NK-92 (cell line): ENCODE data around the gene STMP1.

ENCODE experiments used
- DNase-seq: peaks from one replicate; lab custom pipeline; 2025; ENCODE audit not compliant: unreplicated experiment; lab: John Stamatoyannopoulos, UW

Gene STMP1

GRCh38 chr7:135718794-135719437 is 56.6 kb downstream of the STMP1 start:
- no peak for DNase-seq

GRCh38 chr7:135719688-135720087 is 57.4 kb downstream of the STMP1 start:
- DNase-seq: no peak

- no peak for DNase-seq
Measured at GRCh38 chr7:135721198-135721820, 59.0 kb downstream of the STMP1 start.

GRCh38 chr7:135723411-135723810 is 61.1 kb downstream of the STMP1 start:
- DNase-seq: no peak
